Measurements from ENCODE around the gene ASB6.
A peak's percentile ranks its signal among the peaks of the same experiment; 100 is the strongest.
"Not testable (repeated sequence)": the region's sequence is repeated elsewhere in the genome, so short reads cannot be mapped to it uniquely, and the experiment has no call there.

Gene ASB6

DNA sequence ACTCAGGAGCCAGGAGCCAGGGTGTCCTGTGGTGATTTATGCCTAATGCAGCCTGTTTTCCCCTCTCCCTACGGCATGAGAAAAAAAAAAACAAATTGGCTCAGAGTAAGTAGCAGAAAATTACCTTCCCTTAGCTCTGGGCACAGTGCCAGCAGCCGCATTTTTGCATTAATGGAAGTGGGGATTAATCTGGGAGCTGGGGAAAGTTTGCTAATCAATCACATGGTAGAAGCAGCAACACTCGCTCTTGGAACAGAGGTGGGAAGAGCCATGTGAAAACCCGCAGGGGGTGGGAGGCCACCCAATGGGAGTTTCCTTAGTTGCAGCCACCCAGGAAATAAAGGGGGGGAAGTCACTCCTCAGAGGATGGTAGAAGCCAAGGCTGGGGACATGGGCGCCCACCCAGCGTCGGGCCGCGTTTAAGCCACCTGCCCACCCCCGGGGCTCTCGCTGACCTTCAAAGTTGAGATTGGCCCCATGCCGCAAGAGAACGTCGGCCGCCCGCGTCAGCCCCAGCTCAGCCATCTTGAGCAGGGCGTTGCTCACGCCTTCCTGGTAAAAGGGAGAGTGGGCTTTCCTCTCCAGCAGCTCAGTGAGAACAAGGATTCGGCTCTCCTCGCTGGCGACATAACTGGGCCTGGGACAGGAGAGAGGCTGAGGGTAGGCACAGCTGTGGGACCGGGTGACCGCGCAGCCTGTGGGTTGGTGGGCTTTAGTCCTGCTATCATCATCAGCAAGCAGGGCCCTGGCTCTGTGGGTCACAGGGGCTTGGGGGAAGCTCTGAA is 1.7 kb downstream of the ASB6 start:
- DNase-seq (ENCODE audit: low spot score), result no peak

DNA sequence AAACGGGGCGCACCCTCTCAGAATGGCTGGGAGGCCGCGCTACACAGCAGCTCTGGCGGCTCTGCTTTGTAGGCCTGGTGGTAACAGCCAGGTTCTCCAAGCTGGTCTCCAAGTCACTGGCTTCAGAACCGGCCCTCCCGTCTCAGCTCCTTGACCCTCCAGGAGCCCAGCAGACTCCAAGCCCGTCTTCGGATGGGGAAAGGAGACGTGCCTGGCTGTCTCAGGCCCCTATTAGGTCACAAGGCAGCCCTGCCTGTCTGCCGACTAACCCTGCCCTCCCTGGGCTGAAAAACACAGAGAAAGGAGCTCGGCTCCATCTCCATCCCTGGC is 2.2 kb downstream of the ASB6 start:
- DNase-seq (ENCODE audit: low spot score), result no peak
- TF ChIP-seq, protein P1, sequence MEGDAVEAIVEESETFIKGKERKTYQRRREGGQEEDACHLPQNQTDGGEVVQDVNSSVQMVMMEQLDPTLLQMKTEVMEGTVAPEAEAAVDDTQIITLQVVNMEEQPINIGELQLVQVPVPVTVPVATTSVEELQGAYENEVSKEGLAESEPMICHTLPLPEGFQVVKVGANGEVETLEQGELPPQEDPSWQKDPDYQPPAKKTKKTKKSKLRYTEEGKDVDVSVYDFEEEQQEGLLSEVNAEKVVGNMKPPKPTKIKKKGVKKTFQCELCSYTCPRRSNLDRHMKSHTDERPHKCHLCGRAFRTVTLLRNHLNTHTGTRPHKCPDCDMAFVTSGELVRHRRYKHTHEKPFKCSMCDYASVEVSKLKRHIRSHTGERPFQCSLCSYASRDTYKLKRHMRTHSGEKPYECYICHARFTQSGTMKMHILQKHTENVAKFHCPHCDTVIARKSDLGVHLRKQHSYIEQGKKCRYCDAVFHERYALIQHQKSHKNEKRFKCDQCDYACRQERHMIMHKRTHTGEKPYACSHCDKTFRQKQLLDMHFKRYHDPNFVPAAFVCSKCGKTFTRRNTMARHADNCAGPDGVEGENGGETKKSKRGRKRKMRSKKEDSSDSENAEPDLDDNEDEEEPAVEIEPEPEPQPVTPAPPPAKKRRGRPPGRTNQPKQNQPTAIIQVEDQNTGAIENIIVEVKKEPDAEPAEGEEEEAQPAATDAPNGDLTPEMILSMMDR (IDR thresholded peaks at IDR 0.05), result no peak
- Histone ChIP-seq H3K27ac (no peak overlapping the region), H3K4me3 (no peak overlapping the region)

More for the DNA sequence above, 1.7 kb downstream of the ASB6 start:
- TF ChIP-seq, protein P1 (IDR thresholded peaks at IDR 0.05), result no peak
- Histone ChIP-seq H3K27ac (no peak overlapping the region), H3K4me3 (peak overlapping the region; percentile 99)

DNA sequence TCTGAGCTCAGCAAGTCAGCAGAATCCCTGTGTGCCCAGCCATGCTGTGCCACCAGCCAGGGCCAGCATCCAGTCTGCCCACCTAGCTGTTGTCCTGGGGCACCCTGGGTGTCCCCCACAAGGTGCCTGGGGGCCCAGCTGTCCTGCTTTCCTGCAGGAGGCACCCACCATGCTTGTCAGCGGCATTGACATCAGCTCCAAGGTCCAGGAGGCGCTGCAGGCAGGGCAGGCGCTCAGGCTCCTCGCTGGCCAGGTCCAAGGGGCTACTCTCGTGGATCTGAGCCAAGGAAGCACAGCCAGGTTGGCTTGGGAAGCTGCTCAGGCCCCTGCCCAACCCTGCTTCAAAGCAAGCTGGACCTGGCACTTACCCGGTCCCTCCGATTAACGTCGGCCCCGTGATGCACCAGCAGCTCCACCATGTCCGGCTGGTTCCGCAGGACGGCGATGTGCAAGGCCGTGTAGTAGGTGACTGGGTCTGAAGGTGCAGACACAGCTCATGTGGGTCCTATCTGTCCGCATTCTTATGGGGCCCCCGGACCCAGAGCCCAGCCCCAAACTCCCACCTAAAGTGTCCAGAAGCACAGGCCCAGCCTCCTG is 2.8 kb downstream of the ASB6 start:
- H3K27ac ChIP-seq, result no peak overlapping the region
- DNase-seq (ENCODE audit: low spot score), result no peak
- TF ChIP-seq, protein P1 (IDR thresholded peaks at IDR 0.05), result no peak
- H3K4me3 ChIP-seq, result no peak overlapping the region

DNA sequence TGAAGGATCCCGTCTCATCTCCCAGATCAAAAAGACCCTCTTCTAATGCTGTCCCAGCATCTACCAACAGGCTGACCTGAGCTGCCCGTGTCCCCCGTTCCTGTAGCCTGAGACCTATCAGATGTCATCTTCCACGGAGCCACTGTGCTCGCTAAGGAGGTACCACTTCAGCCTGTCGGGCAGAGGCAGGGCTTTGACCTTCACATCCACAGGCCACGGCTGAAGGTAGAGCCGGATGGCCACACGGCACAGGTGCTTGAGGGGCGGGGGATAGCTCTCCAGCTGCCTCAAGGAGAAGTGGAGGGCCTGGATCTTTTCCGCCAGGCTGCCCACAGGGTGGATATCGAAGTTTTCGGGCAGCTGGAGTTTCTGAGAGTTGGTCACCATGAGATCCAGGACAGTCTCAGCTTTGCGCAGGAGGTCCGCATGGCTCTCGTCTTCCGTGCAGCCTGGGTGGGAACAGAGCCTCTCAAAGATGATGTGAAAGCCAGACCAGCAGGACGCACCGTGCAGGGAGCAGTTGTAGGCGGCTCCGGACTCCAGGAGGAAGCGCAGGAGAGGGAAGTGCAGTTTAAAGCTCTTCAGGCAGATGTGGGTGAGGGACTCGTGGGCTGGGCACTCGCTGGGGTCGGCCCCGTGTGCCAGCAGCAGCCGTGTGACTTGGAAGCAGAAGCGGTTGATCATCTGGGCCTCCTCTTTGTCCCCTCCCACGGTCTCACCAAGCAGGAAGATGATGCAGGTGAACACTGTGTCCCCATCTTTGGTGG is 4.1 kb downstream of the ASB6 start:
- Histone ChIP-seq H3K4me3 (no peak overlapping the region), H3K27ac (no peak overlapping the region)
- TF ChIP-seq, protein P1 (IDR thresholded peaks at IDR 0.05), result no peak
- no peak for DNase-seq (ENCODE audit: low spot score)

DNA sequence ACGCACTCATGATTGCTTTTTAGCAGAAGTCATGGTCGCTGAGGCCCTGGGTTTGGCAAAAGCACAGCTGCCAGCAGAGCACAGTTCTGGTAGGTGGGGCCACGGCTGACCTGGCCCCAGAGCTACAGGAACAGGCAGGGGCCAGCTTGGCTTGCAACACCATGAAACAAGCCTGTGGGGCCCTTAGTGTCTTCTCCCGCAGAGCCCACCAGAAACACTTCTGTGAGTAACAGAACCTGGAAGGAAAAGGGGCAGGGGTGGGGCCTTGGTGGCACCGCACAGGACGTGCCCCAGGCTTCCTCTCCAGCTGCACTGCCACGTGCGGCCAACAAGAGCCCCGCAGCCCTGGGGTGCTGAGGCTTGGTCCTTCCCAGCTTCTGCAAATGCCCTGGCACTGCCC is 4.8 kb downstream of the ASB6 start:
- Histone ChIP-seq H3K27ac (no peak overlapping the region), H3K4me3 (no peak overlapping the region)
- DNase-seq (ENCODE audit: low spot score), result no peak
- TF ChIP-seq, protein P1 (IDR thresholded peaks at IDR 0.05), result no peak

DNA sequence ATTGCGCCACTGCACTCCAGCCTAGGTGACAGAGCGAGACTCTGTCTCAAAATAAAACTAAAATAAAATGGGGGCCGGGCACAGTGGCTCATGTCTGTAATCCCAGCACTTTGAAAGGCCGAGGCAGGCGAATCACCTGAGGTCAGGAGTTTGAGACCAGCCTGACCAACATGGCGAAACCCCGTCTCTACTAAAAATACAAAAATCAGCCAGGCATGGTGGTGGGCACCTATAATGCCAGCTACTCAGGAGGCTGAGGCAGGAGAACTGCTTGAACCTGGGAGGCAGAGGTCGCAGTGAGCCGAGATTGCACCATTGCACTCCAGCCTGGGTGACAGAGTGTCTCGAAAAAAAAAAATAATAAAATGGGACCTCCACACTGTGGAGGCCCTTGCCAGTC is 5.6 kb downstream of the ASB6 start:
- H3K4me3 ChIP-seq; H3K27ac ChIP-seq; DNase-seq (ENCODE audit: low spot score): not testable (repeated sequence)

DNA sequence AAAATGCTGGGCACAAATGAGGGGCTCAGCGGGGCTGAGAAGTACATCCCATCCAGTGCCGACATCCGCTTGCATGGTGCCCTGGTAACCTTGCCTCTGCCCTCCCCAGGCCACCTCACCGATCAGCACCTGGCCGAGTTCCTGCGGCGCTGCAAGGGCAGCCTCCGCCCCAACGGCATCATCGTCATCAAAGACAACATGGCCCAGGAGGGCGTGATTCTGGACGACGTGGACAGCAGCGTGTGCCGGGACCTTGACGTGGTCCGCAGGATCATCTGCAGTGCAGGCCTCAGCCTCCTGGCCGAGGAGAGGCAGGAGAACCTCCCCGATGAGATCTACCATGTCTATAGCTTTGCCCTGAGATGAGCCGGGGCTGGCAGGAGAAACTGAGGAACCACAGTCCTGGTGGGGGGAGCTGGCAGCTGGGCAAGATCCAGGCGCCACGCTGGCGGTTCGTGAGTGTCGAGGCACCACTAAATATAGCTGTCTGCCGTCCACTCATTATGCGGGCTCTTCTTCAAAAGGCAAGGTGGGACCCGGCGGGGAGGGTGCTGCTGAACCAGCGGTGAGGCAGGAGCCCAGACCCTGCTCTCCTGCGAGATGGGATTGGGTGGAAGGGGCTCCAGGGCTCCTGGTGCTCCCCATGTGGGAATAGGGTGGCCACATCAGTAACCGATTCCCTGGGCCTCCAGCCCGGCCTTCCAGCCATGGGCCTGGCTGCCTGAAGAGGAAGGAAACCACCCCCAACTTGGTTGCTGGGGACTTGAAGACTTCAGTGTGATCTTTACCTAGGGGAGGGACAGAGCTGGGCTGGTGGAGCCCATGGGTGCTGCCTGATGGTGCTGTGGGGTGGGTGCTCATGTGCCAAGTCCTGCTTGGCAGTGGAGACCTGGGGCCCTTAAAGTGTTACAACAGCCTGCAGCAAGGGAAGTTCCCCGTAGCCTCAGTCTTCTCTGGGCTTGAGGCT is 6.6 kb downstream of the ASB6 start:
- TF ChIP-seq, protein P1 (IDR thresholded peaks at IDR 0.05), result no peak
- DNase-seq (ENCODE audit: low spot score), result no peak
- Histone ChIP-seq H3K4me3 (no peak overlapping the region), H3K27ac (no peak overlapping the region)

Measured in coronary artery (tissue), 2 donors.